DMS53 treated with DMSO at 0.1 percent for 48 hours (cell line): Measurements from ENCODE around the gene IPO11.
A peak's percentile ranks its signal among the peaks of the same experiment; 100 is the strongest.

Experiments used
- DNase-seq: peaks from one replicate; lab custom pipeline; 2025; ENCODE audit not compliant: unreplicated experiment; lab: John Stamatoyannopoulos, UW

The IPO11 gene

GRCh38 chr5:62568800-62569432, 156.4 kb downstream of the IPO11 start:
- DNase-seq: no peak

GRCh38 chr5:62569470-62569869, 156.9 kb downstream of the IPO11 start:
- DNase-seq: no peak

- DNase-seq: no peak
Measured at GRCh38 chr5:62572918-62573514, 160.5 kb downstream of the IPO11 start.

- DNase-seq: no peak
Measured at GRCh38 chr5:62574599-62574998, 162.0 kb downstream of the IPO11 start.

GRCh38 chr5:62575066-62575465, 162.5 kb downstream of the IPO11 start:
- DNase-seq: no peak

- DNase-seq: no peak
Measured at GRCh38 chr5:62575489-62575888, 162.9 kb downstream of the IPO11 start.

- no peak for DNase-seq
Measured at GRCh38 chr5:62576570-62577170, 164.1 kb downstream of the IPO11 start.

- no peak for DNase-seq
Measured at GRCh38 chr5:62577488-62577887, 164.9 kb downstream of the IPO11 start.

- DNase-seq: peak; percentile 42
Measured at GRCh38 chr5:62578540-62578939, 166.0 kb downstream of the IPO11 start, which contains the start of gene LRRC70. Gene LRRC70 (plus strand): TSS chr5:62578819. CDS start chr5:62579439, 620 bp downstream.

GRCh38 chr5:62579761-62580160, 167.2 kb downstream of the IPO11 start:
- no peak for DNase-seq

- DNase-seq: no peak
Measured at GRCh38 chr5:62581836-62582597, 169.5 kb downstream of the IPO11 start.

- DNase-seq: no peak
Measured at GRCh38 chr5:62584391-62584790, 171.8 kb downstream of the IPO11 start.

GRCh38 chr5:62585306-62585705, 172.7 kb downstream of the IPO11 start:
- DNase-seq: no peak

GRCh38 chr5:62585751-62586150, 173.2 kb downstream of the IPO11 start:
- DNase-seq: no peak

- no peak for DNase-seq
Measured at GRCh38 chr5:62587737-62588136, 175.2 kb downstream of the IPO11 start.

GRCh38 chr5:62588668-62589067, 176.1 kb downstream of the IPO11 start:
- DNase-seq: no peak

- no peak for DNase-seq
Measured at GRCh38 chr5:62589504-62589903, 176.9 kb downstream of the IPO11 start.

GRCh38 chr5:62590387-62590786, 177.8 kb downstream of the IPO11 start:
- no peak for DNase-seq

GRCh38 chr5:62592558-62592957, 180.0 kb downstream of the IPO11 start:
- DNase-seq: no peak

GRCh38 chr5:62593331-62593730, 180.8 kb downstream of the IPO11 start:
- no peak for DNase-seq

GRCh38 chr5:62594364-62594984, 181.9 kb downstream of the IPO11 start:
- DNase-seq: no peak
